DMS 273 treated with DMSO at 0.1 percent for 48 hours (cell line): ENCODE measurements around the gene SRCAP.
A peak's percentile ranks its signal among the peaks of the same experiment; 100 is the strongest.

Experiments used
- DNase-seq: peaks from one replicate; lab custom pipeline; 2025; lab: John Stamatoyannopoulos, UW

The SRCAP gene

DNA sequence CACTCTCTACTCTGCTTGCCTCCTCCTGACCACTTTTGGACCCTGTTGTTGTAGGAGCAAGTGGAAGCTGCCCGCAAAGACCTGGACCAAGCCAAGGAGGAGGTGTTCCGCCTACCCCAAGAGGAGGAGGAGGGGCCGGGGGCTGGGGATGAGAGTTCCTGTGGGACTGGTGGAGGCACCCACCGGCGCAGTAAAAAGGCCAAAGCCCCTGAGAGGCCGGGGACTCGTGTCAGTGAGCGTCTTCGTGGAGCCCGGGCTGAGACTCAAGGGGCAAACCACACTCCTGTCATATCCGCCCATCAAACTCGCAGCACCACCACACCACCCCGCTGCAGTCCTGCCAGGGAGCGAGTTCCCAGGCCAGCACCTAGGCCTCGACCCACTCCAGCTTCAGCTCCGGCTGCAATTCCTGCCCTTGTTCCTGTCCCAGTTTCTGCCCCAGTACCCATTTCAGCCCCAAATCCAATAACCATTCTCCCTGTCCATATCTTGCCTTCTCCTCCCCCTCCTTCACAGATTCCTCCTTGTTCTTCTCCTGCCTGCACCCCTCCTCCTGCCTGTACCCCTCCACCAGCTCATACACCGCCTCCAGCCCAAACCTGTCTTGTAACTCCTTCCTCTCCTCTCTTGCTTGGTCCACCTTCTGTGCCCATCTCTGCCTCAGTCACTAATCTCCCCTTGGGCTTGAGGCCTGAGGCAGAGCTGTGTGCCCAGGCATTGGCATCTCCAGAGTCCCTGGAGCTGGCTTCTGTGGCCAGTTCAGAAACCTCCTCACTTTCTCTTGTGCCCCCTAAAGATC, 38.2 kb downstream of the SRCAP start:
- no peak for DNase-seq

- DNase-seq = no peak
Measured at GRCh38 chr16:30737794-30738648, 39.0 kb downstream of the SRCAP start.

DNA sequence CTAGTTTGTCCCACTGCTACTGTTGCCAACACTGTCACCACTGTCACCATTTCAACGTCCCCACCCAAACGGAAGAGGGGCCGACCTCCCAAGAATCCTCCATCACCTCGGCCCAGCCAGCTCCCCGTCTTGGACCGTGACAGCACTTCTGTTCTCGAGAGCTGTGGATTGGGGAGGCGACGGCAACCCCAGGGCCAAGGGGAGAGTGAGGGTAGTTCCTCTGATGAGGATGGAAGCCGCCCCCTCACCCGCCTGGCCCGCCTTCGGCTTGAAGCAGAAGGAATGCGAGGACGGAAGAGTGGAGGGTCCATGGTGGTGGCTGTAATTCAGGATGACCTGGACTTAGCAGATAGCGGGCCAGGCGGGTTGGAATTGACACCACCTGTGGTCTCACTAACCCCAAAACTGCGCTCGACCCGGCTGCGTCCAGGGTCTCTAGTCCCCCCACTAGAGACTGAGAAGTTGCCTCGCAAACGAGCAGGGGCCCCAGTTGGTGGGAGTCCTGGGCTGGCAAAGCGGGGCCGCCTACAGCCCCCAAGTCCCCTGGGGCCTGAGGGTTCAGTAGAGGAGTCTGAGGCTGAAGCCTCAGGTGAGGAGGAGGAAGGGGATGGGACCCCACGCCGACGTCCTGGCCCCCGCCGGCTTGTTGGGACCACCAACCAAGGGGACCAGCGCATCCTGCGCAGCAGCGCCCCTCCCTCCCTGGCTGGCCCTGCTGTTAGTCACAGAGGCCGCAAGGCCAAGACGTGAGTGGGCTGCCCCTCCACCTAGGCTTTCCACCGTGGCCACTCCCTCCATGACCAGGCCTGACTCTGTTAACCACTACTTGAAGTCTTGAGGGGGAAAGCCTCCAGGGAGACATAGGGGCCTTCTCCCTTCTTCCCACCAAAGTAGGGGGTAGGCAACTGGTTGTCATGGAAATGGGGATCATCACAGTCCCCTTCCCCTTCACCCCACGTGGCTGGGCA, 40.3 kb downstream of the SRCAP start:
- no peak for DNase-seq

DNA sequence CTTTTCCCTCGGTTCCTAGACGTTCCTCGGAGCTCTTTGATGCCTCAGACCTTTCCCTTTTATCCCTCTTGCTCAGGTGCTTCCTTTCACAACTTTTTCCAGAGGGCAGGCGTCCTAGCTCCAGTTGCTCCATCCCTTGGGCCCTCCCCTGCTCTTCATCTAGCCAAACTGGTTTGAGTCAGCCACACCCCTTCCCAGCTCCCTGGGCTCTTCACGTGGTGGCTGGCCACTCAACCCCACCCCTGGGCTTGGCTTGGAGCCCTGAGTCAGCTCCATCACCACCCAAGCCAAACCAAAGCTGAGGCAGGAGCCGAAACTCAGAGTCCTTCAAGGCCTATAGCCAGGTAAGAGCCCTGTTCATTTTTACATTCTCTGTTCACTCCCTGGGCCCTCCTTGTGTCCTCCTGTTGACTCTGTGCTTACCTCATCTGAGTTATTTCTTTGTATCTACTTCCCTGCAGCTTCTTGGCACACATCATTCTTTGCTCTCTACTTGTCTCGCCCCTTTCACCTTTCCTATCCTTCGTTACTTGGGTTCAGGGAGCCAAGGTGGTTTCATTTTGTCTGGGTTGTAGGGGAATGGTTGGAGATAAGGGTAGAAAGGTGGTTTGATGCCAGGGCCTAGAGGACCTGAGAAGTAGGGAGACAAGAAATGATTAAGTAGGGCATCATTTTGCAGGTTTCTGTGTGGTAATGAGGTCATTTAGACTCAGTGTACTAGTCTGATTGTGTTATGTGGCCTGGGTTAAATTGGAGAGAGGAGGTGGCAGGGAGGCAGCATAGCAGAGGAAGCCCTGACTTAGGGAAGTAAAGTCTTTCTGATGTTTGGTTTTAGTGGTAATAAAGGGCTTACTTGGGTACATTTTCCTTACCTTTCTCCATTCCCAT, 41.6 kb downstream of the SRCAP start:
- DNase-seq = no peak

DNA sequence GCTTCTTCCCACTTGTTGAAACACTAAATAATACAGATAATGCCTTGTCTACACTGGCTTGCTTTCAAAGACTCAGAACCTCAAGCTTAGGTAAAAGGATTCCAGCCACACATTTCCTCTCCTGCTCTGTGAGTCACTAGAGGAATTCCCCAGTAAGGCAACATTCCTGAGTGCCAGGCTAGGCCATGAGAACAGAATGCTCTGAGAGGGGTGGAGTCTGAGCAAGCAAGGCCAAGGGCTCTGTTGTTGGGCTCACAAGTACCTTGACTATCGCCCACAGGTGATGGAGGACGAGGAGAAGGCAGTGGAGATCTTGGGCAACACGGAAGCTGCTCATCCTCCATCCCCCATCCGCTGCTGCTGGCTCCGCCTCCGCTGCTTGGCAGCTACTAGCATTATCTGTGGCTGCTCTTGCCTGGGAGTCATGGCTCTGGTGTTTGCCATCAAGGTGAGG, 42.5 kb downstream of the SRCAP start:
- DNase-seq = no peak

GRCh38 chr16:30743716-30744115, 44.7 kb downstream of the SRCAP start:
- no peak for DNase-seq

DNA sequence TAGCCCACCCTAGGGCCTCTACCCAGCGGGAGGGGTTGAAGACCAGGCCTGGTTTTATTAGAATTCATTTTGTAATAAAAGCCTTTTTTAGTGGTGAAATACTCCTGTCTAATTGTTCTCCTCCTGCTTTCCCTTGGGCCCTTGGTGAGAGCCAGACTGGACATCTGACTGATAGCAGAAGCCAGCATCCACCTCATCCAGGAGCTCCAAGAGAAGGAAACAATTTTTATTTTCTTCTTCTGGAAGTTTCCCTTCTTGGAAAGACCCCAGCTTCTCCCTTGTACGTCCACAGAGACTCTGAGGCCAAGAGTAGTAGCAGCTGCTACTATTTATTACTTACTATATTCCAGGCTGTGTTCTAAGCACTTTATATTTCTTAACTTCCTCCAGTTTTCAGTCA, 45.2 kb downstream of the SRCAP start:
- DNase-seq = no peak

DNA sequence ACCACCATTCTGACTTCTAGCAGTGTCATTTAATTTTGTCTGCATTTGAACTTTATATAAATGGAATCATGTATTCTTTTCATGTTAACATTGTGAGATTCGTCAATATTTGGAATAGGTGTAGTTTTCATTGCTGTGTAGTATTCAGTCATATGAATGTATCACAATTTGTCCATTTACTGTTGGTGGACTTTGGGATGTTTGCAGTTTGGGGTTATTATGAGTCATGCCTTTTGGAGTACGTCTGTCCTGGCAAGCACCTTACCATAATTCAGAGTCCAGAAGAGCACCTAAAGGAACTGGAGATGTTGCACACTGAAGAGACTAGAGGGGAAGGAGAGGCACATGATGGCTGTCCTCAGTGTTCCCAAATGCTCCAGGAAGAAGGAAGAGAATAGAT, 46.1 kb downstream of the SRCAP start:
- DNase-seq = no peak

- no peak for DNase-seq
Measured at GRCh38 chr16:30746638-30747175, 47.7 kb downstream of the SRCAP start.

GRCh38 chr16:30747331-30747730, 48.4 kb downstream of the SRCAP start:
- DNase-seq = no peak

GRCh38 chr16:30747799-30748633, 49.0 kb downstream of the SRCAP start, which contains the start of gene PHKG2:
TSS of gene PHKG2 (plus strand) at chr16:30748425. CDS start at chr16:30748821, 396 bp downstream.
- peak; percentile 97 for DNase-seq

GRCh38 chr16:30748634-30749445, 49.9 kb downstream of the SRCAP start:
- no peak for DNase-seq

DNA sequence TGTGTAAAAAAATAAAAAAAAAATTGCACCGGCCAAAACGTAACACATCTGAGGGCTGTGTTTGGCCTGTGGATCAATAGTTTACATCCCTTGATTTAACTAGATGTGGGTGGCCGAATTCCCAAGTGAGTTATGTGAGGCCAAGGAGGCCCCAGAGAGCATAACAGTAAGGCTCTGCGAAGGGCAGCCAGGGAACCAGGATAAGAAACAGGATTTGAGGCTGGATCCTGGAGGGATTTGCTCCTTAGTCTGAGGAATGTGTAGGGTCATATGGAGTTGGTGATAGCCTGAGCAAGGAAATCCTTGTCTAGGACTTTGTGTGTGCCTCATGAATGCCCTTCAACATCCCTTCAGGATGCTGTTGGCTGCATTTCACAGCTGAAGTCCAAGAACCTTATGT, 51.2 kb downstream of the SRCAP start:
- DNase-seq = no peak

- DNase-seq = no peak
Measured at GRCh38 chr16:30750876-30751465, 52.0 kb downstream of the SRCAP start.

- DNase-seq = no peak
Measured at GRCh38 chr16:30753596-30753995, 54.6 kb downstream of the SRCAP start.

DNA sequence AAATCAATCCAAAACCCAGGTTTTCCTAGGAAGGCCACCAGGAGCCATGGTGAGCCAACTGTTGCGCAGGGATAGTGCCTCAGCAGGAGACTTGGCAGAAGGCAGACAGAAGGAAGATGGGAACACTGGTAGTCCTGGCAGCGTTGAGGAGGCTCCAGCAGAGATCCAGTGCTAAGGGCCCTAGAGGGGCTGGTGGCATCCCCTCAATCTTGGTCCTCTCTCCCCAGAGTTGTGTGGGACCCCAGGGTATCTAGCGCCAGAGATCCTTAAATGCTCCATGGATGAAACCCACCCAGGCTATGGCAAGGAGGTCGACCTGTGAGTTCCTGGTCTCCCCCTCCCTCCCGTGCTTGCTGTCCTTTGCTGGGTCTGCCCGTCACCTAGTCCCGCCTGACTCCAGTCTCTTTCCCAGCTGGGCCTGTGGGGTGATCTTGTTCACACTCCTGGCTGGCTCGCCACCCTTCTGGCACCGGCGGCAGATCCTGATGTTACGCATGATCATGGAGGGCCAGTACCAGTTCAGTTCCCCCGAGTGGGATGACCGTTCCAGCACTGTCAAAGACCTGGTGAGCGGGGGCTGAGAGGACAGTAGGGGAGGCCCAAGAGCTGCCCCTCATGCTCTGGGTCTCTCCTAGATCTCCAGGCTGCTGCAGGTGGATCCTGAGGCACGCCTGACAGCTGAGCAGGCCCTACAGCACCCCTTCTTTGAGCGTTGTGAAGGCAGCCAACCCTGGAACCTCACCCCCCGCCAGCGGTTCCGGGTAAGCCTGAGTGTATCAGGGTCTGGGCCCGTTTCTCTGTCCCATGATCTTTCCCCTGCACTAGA, 57.2 kb downstream of the SRCAP start:
- DNase-seq = no peak

DNA sequence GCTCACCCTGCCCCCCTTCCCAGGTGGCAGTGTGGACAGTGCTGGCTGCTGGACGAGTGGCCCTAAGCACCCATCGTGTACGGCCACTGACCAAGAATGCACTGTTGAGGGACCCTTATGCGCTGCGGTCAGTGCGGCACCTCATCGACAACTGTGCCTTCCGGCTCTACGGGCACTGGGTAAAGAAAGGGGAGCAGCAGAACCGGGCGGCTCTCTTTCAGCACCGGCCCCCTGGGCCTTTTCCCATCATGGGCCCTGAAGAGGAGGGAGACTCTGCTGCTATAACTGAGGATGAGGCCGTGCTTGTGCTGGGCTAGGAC, 57.8 kb downstream of the SRCAP start:
- no peak for DNase-seq

DNA sequence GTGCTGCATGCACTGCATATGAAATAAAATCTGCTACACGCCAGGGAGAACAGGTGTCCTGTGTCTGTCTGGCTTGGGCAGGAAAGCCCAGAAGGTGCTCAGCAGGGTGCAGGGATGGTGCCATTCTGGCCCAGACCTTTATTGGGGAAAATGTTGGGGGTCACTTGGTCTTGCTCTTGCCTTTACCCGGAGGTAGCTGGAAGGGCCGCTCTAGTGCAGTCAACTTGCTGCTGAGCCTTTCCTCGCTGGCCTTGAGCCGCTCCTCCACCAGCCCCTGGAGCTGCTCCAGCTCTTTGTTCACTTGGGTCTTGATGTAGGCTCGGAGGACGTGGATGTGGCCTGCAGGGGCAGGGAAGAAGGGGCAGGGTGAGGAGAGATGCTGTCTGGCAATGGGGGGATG, 58.3 kb downstream of the SRCAP start:
- DNase-seq = no peak
